Left lung (tissue), 10 donors: Measurements from ENCODE around the gene ACTA1. TPM values are rescaled to one million over a fixed set of nuclear protein-coding genes. Genes with fewer than 3 reads are reported as not detected.

Experiments used
- ATAC-seq: fragments of 200-7000 bp; cut with Tn5 transposase; one replicate; pipeline ENCODE4 v1.9.1; 2020; ENCODE audit warnings: moderate library complexity
- DNase-seq, 4 donors: peaks; one replicate each; pipeline ENCODE4 v3.0.0-alpha.2; 2013 to 2020
- H3K27ac ChIP-seq, 2 donors: fragments of 200-600 bp; sonication (generic) in 1 of 2; one replicate each; pipeline versions ENCODE4 v1.5.0 to v1.8.0; 2020 to 2021
- H3K27me3 ChIP-seq, 2 donors: fragments of 200-600 bp; sonication (generic) in 1 of 2; one replicate each; pipeline versions ENCODE4 v1.5.0 to v1.8.0; 2020 to 2021
- H3K36me3 ChIP-seq, 2 donors: fragments of 200-600 bp; sonication (generic) in 1 of 2; one replicate each; pipeline versions ENCODE4 v1.5.0 to v1.8.0; 2020 to 2021
- H3K4me1 ChIP-seq, 2 donors: fragments of 200-600 bp; one replicate each; pipeline ENCODE4 v1.8.0; 2021
- H3K4me3 ChIP-seq, 2 donors: fragments of 200-600 bp; sonication (generic) in 1 of 2; one replicate each; pipeline versions ENCODE4 v1.5.0 to v1.8.0; 2020 to 2021; ENCODE audit warnings: mild to moderate bottlenecking in 1 of 2
- H3K9me3 ChIP-seq, 2 donors: fragments of 200-600 bp; sonication (generic) in 1 of 2; one replicate each; pipeline versions ENCODE4 v1.5.0 to v1.8.0; 2020 to 2021
- CTCF ChIP-seq, 2 donors: fragments of 200-600 bp; sonication (generic) in 1 of 2; IDR thresholded peaks; one replicate each; pipeline versions ENCODE4 v1.5.0 to v1.8.0; 2021; ENCODE audit warnings: antibody characterized with exemption in 2 of 2
- intact Hi-C, 2 donors: fragments of 100-400 bp; cut with DNase I; formaldehyde crosslinking; loops; one replicate each; pipeline versions ENCODE4 v1.11.2 to v1.14.2; 2022
- polyA plus RNA-seq, 6 donors: library from polyadenylated mRNA; unstranded; fragments of 120-200 nt; gene quantifications; one replicate each; pipeline ENCODE4 v1.2.1, GENCODE V29; 2013; ENCODE audit not compliant: insufficient read length in 6 of 6
- total RNA-seq, 2 donors: library from RNA; stranded (reverse); fragmentation: NEBNext Ultra II Directional; extraction: Animal tissue kit (Norgen Biotek cat#: 25700); gene quantifications; one replicate each; pipeline ENCODE4 v1.2.1, GENCODE V29; 2021
- donor health status: DM: no; HTN: yes; CAD: no.
- donor health status: DM: no; HTN: no; CAD: no.

The ACTA1 gene
- total and polyA plus RNA-seq, 8 donors = 0.40 to 1.4 (median 0.98) TPM

GRCh38 chr1:229388897-229389580 lies 44.9 kb downstream of the ACTA1 start:
- peaks cover 0 to 27% of the 10 kb centered on the region in 2 donors for H3K27me3 ChIP-seq
- H3K4me1 ChIP-seq = no peaks in the 10 kb centered on the region
- H3K4me3 ChIP-seq = no peak overlapping the region
- H3K27ac ChIP-seq = no peak overlapping the region
- no peaks in the 10 kb centered on the region for H3K36me3 ChIP-seq
- ATAC-seq = no peak
- TF ChIP-seq CTCF (IDR thresholded peaks at IDR 0.05) = no peak
- no peaks in the 10 kb centered on the region for H3K9me3 ChIP-seq
- intact Hi-C loops = no loop called here
- no peak for DNase-seq

GRCh38 chr1:229385853-229386456 lies 47.9 kb downstream of the ACTA1 start:
- ATAC-seq = no peak
- H3K27me3 ChIP-seq = peaks cover 0 to 12% of the 10 kb centered on the region in 2 donors
- H3K36me3 ChIP-seq = no peaks in the 10 kb centered on the region
- no peak overlapping the region for H3K4me3 ChIP-seq
- H3K4me1 ChIP-seq = no peaks in the 10 kb centered on the region
- intact Hi-C loops = no loop called here
- no peaks in the 10 kb centered on the region for H3K9me3 ChIP-seq
- no peak overlapping the region for H3K27ac ChIP-seq
- TF ChIP-seq CTCF (IDR thresholded peaks at IDR 0.05) = no peak
- DNase-seq = no peak

GRCh38 chr1:229384822-229385221 lies 49.1 kb downstream of the ACTA1 start:
- peaks cover 0 to 15% of the 10 kb centered on the region in 2 donors for H3K27me3 ChIP-seq
- no peaks in the 10 kb centered on the region for H3K36me3 ChIP-seq
- ATAC-seq (no peak), DNase-seq (no peak)
- TF ChIP-seq CTCF (IDR thresholded peaks at IDR 0.05) = no peak
- intact Hi-C loops = no loop called here
- H3K4me3 ChIP-seq = no peak overlapping the region
- H3K4me1 ChIP-seq = no peaks in the 10 kb centered on the region
- no peaks in the 10 kb centered on the region for H3K9me3 ChIP-seq
- no peak overlapping the region for H3K27ac ChIP-seq

- DNase-seq (no peak), ATAC-seq (no peak)
- Histone ChIP-seq H3K27ac (no peak overlapping the region), H3K4me3 (no peak overlapping the region), H3K27me3 (peaks cover 0 to 15% of the 10 kb centered on the region in 2 donors), H3K36me3 (no peaks in the 10 kb centered on the region), H3K4me1 (no peaks in the 10 kb centered on the region), H3K9me3 (no peaks in the 10 kb centered on the region)
- intact Hi-C loops = no loop called here
- no peak for TF ChIP-seq CTCF (IDR thresholded peaks at IDR 0.05)
Observed at GRCh38 chr1:229383961-229384360, 49.9 kb downstream of the ACTA1 start.

GRCh38 chr1:229383188-229383587 lies 50.7 kb downstream of the ACTA1 start:
- Histone ChIP-seq H3K27me3 (peaks cover 0 to 15% of the 10 kb centered on the region in 2 donors), H3K27ac (no peak overlapping the region), H3K36me3 (no peaks in the 10 kb centered on the region), H3K4me3 (no peak overlapping the region), H3K4me1 (no peaks in the 10 kb centered on the region), H3K9me3 (no peaks in the 10 kb centered on the region)
- intact Hi-C loops = no loop called here
- TF ChIP-seq CTCF (IDR thresholded peaks at IDR 0.05) = no peak
- DNase-seq = no peak
- no peak for ATAC-seq

Other genes starting within 250 kb of the ACTA1 start
- gene RAB4A, start 163.0 kb downstream of the ACTA1 start, total RNA-seq = 10 to 100 TPM; 34.8 to 54.9 TPM
- 10 to 100 TPM; 50.5 to 64.0 (median 58.5) TPM for gene RAB4A, start 163.0 kb downstream of the ACTA1 start, polyA plus RNA-seq
- gene CCSAP, start 91.0 kb downstream of the ACTA1 start, total RNA-seq = 1 to 10 TPM; 7.1 to 7.4 TPM
- 10 to 100 TPM in 2 of 6 donors, 1 to 10 TPM in 4; 8.6 to 11.4 (median 9.5) TPM for gene CCSAP, start 91.0 kb downstream of the ACTA1 start, polyA plus RNA-seq
- gene NUP133, start 74.2 kb upstream of the ACTA1 start, total RNA-seq = 10 to 100 TPM; 30.2 to 30.9 TPM
- gene NUP133, start 74.2 kb upstream of the ACTA1 start, polyA plus RNA-seq = 10 to 100 TPM; 40.1 to 47.1 (median 43.6) TPM
- gene ABCB10, start 124.6 kb upstream of the ACTA1 start, total RNA-seq = 10 to 100 TPM; 16.4 to 25.6 TPM
- gene ABCB10, start 124.6 kb upstream of the ACTA1 start, polyA plus RNA-seq = 10 to 100 TPM; 17.8 to 23.2 (median 20.1) TPM
- 10 to 100 TPM; 15.9 to 19.0 TPM for gene TAF5L, start 192.0 kb upstream of the ACTA1 start, total RNA-seq
- 10 to 100 TPM; 16.8 to 21.6 (median 18.8) TPM for gene TAF5L, start 192.0 kb upstream of the ACTA1 start, polyA plus RNA-seq
- 10 to 100 TPM in 1 of 2 donors, 1 to 10 TPM in 1; 6.0 to 10.7 TPM for gene URB2, start 192.2 kb upstream of the ACTA1 start, total RNA-seq
- 1 to 10 TPM; 5.5 to 9.7 (median 7.2) TPM for gene URB2, start 192.2 kb upstream of the ACTA1 start, polyA plus RNA-seq